Small intestine (tissue), 7 donors: ENCODE data around the gene SPRY4. TPM values are rescaled to one million over a fixed set of nuclear protein-coding genes. Genes with fewer than 3 reads are reported as not detected.

Experiments used
- DNase-seq, 2 donors: peaks; one replicate each; pipeline versions ENCODE4 v3.0.0 to v3.0.0-alpha.2; 2013
- FAIRE-seq: peaks from 2 replicates; lab custom pipeline; 2012; peaks lifted over from hg19 to GRCh38; lab: Jason Lieb, UNC
- H3K27ac ChIP-seq, 3 donors: one replicate each; pipeline ENCODE4 v1.5.1; 2013; ENCODE audit warnings: low read length in 2 of 3, mild to moderate bottlenecking in 2 of 3, control low read depth in 1 of 3, inconsistent platforms in 1 of 3, low read depth in 1 of 3, moderate library complexity in 1 of 3
- H3K27me3 ChIP-seq, 3 donors: one replicate each; pipeline ENCODE4 v1.6.1; 2013; ENCODE audit warnings: low read length in 3 of 3, inconsistent platforms in 1 of 3; ENCODE audit not compliant: control insufficient read depth in 3 of 3, insufficient read depth in 3 of 3
- H3K36me3 ChIP-seq, 3 donors: one replicate each; pipeline ENCODE4 v1.6.1; 2013; ENCODE audit warnings: low read length in 3 of 3, inconsistent platforms in 1 of 3, low read depth in 1 of 3, mild to moderate bottlenecking in 1 of 3, moderate library complexity in 1 of 3; ENCODE audit not compliant: control insufficient read depth in 3 of 3, insufficient read depth in 2 of 3
- H3K4me1 ChIP-seq, 3 donors: one replicate each; pipeline ENCODE4 v1.6.1; 2013; ENCODE audit warnings: low read length in 2 of 3, inconsistent platforms in 1 of 3, low read depth in 1 of 3, mild to moderate bottlenecking in 1 of 3, moderate library complexity in 1 of 3; ENCODE audit not compliant: control insufficient read depth in 3 of 3, insufficient read depth in 2 of 3
- H3K4me3 ChIP-seq, 3 donors: one replicate each; pipeline ENCODE4 v1.5.1; 2013; ENCODE audit warnings: low read length in 3 of 3, control low read depth in 1 of 3, inconsistent platforms in 1 of 3, low read depth in 1 of 3, mild to moderate bottlenecking in 1 of 3, moderate library complexity in 1 of 3
- H3K9me3 ChIP-seq, 2 donors: one replicate each; pipeline ENCODE4 v1.6.1; 2013; ENCODE audit warnings: low read depth in 1 of 2, low read length in 1 of 2; ENCODE audit not compliant: control insufficient read depth in 2 of 2, insufficient read depth in 1 of 2
- WGBS, 3 donors: extraction: QIAGEN DNeasy Blood & Tissue Kit; methylation state at CpG; one replicate each; pipeline ENCODE4 v1.1.7; 2013; 5-methylcytosine and 5-hydroxymethylcytosine counted together
- polyA plus RNA-seq, 4 donors: library from polyadenylated mRNA; stranded (reverse) in 3 of 4; unstranded in 1 of 4; fragments of 200-250 nt in 3 of 4; fragments of 120-200 nt in 1 of 4; gene quantifications; one replicate each; pipeline versions ENCODE4 v1.2.1 to v1.2.3, GENCODE V29; 2013
- donor health status: healthy with polysubstance abuse.
- donor health status: control.
- donor health status: control.
- donor health status: Bipolar disorder and iron deficiency.
- donor health status: healthy.

SPRY4 gene
- polyA plus RNA-seq, 4 donors = 1.4 to 37.0 (median 6.9) TPM

GRCh38 chr5:142330026-142330425 lies 5.2 kb upstream of the SPRY4 start:
- FAIRE-seq (no peak), DNase-seq (no peak)
- Histone ChIP-seq H3K9me3 (no peaks in the 10 kb centered on the region), H3K4me3 (no peak overlapping the region), H3K4me1 (peaks cover 0 to 18% (median 0%) of the 10 kb centered on the region in 3 donors), H3K27me3 (no peaks in the 10 kb centered on the region), H3K27ac (no peak overlapping the region), H3K36me3 (no peaks in the 10 kb centered on the region)
- 70 to 87% (median 82%) methylated on average over 6 of the region's 6 CpGs for WGBS, 3 donors

DNA sequence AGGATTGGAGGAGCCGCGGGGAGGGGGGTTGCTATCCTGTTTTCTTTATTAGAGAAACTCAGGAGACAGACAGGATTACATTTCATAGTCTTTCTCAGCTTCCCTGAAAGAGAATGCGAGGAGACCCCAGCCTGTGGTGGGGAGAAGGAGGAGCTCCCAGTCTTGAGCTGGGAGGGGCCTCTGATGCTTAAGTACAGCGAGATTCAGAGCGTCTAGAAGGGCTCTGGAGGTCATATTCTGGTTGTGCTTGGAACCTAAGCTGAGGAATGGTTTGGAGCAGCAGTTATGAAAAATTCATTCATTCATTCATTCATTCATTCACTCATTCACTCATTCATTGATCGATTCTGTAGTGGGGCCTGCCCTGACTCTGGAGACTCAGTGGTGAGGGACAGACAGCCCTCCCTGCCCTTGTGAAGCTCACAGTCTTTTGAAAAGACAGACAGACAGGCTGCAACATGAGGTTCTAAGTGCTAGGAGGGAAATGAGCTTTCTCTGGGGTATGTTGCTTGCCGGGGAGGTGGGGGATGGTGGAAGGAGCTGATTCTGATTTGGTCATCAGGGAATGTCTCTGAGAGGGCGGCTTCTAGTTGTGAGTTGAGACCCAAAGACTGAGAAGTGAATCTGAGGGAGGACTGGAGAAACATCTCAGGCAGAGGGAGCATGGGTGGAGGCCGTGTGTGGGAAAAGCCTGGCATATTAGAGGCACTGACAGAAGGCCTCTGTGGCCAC lies 2.5 kb upstream of the SPRY4 start:
- FAIRE-seq (no peak), DNase-seq (no peak)
- Histone ChIP-seq H3K4me3 (no peak overlapping the region), H3K27me3 (peaks cover 0 to 4% (median 0%) of the 10 kb centered on the region in 3 donors), H3K27ac (peak overlapping the region in 2 of 3 donors; percentile 19 to 97), H3K36me3 (peaks cover 0 to 7% (median 0%) of the 10 kb centered on the region in 3 donors), H3K9me3 (no peaks in the 10 kb centered on the region), H3K4me1 (peaks cover 0 to 22% (median 4%) of the 10 kb centered on the region in 3 donors)
- 64 to 79% (median 71%) methylated on average over 9 of the region's 9 CpGs for WGBS, 3 donors

DNA sequence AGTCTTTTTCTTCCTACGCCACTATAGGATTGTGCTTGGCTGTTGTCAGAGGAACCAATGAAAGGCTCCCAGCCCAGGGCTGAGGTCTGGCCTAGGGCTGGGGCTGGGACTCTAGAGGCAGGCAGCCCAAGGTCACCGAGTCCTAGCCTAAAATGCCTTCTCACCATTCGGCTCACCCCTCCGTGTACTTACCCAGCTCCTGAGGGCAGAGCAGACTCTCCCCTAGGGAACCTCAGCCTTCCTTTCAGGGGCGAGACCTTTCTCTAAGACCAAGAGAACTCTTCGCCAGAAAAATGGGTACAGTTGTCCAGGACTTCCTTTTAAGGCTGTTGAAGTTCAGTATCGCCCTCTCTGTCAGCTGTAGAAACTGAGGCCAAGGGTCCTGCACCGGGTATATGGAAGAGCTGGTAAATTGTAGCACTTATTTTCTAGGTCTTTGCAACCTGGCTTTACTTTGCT lies 1.7 kb upstream of the SPRY4 start:
- Histone ChIP-seq H3K36me3 (peaks cover 0 to 7% (median 0%) of the 10 kb centered on the region in 3 donors), H3K4me3 (peak overlapping the region in 1 of 3 donors; percentile 94), H3K27ac (peak overlapping the region in 2 of 3 donors; percentile 65 to 97), H3K27me3 (peaks cover 0 to 4% (median 0%) of the 10 kb centered on the region in 3 donors), H3K9me3 (no peaks in the 10 kb centered on the region), H3K4me1 (peaks cover 2 to 30% (median 9%) of the 10 kb centered on the region in 3 donors)
- WGBS, 3 donors = 58 to 69% (median 66%) methylated on average over 8 of the region's 8 CpGs
- FAIRE-seq = no peak
- DNase-seq = no peak

DNA sequence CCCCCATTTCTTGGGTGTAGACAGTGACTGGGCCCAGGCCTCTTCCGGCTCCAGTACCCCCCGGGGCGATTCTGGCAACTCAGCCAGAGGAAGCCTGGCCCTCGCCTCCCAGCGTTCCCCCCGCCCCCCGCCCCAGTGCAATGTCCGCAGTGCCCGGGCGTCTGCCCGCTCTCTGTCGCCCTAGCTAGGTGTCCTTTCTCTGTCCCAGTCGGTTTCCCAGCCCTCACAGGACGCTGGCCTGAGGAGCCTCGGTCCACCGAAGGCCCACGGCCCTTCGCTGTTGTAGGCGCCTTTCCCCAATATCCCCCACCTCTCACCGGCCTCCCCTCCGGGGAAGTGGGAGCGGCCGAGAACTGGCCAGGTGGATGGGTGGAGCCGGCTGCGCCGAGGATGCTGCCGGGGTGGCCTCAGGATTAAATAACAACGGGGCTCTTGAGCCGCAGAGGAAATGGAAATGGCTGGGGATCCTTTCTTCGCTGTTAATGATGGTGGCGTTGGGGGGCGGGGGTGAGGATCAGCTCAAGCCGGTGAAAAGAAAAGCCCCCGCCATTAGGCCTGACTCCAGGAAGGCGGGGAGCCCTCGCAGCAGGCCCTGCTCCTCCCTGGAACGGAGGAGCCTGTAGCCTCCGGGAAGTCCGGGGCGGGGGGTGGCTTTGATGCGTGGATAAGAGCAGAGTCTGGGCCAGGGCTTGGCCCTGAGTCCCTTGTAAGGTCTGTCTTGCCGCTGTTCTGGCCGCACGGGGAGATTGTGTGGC lies 1.1 kb upstream of the SPRY4 start:
- no peaks in the 10 kb centered on the region for H3K9me3 ChIP-seq
- H3K4me3 ChIP-seq = peak overlapping the region in 2 of 3 donors; percentile 62 to 94
- H3K4me1 ChIP-seq = peaks cover 3 to 36% (median 12%) of the 10 kb centered on the region in 3 donors
- no peak for FAIRE-seq
- WGBS, 3 donors = 3 to 6% (median 5%) methylated on average over 43 to 44 of the region's 44 CpGs
- H3K27ac ChIP-seq = peak overlapping the region; percentile 17 to 97 (median 65)
- H3K36me3 ChIP-seq = peaks cover 0 to 9% (median 0%) of the 10 kb centered on the region in 3 donors
- DNase-seq = peak; percentile 45 to 83
- H3K27me3 ChIP-seq = peaks cover 0 to 4% (median 0%) of the 10 kb centered on the region in 3 donors

DNA sequence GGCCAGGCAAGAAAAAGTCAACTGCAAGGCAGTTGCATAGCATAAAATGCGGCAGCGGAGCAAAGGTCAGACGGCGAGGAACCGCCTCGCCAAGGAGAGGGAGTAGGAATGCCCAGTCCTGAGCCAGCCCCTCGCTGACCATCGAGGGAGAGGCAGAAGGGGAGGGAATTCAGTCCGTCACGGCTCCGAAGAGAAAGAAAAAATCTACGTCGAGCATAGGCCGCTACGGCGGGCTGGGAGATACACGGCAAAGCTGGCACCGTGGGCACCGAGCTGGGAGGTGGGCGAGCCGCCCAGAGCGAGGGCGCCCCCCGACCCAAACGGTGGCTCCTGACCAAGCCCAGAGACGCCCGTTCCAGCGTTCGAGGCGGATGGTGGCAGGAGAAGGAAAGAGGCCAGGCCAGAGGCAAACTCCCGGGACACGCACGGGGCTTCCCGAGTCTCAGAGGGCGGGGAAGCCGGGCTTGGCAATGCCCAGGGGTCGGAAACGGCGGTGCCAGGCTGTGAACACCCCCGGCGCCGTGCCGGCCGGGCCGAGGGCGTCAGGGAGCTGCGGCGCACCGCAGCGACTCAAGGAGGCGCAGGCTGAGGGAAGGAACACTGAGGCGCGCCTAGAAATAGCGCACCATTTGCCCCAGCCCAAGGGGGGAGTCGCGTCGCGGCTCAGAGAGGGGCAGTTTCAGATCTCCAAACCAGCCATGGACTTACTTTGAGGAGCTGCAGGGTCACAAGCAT lies 518 bp downstream of the SPRY4 start:
- Histone ChIP-seq H3K9me3 (no peaks in the 10 kb centered on the region), H3K4me3 (peak overlapping the region; percentile 62 to 94 (median 65)), H3K36me3 (peaks cover 0 to 13% (median 0%) of the 10 kb centered on the region in 3 donors), H3K27ac (peak overlapping the region; percentile 91 to 97 (median 95)), H3K27me3 (peaks cover 0 to 4% (median 0%) of the 10 kb centered on the region in 3 donors), H3K4me1 (peaks cover 3 to 52% (median 22%) of the 10 kb centered on the region in 3 donors)
- peak; percentile 85 to 87 for DNase-seq
- 2 to 4% (median 3%) methylated on average over 44 to 58 of the region's 58 CpGs for WGBS, 3 donors
- FAIRE-seq = no peak

GRCh38 chr5:142323480-142324135 lies 1.2 kb downstream of the SPRY4 start:
- H3K4me3 ChIP-seq = peak overlapping the region; percentile 62 to 94 (median 65)
- no peaks in the 10 kb centered on the region for H3K9me3 ChIP-seq
- H3K27me3 ChIP-seq = peaks cover 0 to 4% (median 0%) of the 10 kb centered on the region in 3 donors
- DNase-seq (peak in 1 of 2 donors; percentile 45), FAIRE-seq (no peak)
- WGBS, 3 donors = 15 to 30% (median 28%) methylated on average over 19 of the region's 19 CpGs
- peaks cover 3 to 59% (median 24%) of the 10 kb centered on the region in 3 donors for H3K4me1 ChIP-seq
- peak overlapping the region; percentile 91 to 97 (median 95) for H3K27ac ChIP-seq
- peaks cover 0 to 16% (median 0%) of the 10 kb centered on the region in 3 donors for H3K36me3 ChIP-seq

GRCh38 chr5:142322747-142323479 lies 1.9 kb downstream of the SPRY4 start:
- FAIRE-seq (no peak), DNase-seq (peak; percentile 33 to 46)
- Histone ChIP-seq H3K27me3 (peaks cover 0 to 4% (median 0%) of the 10 kb centered on the region in 3 donors), H3K4me3 (peak overlapping the region; percentile 62 to 94 (median 65)), H3K4me1 (peaks cover 3 to 59% (median 24%) of the 10 kb centered on the region in 3 donors), H3K27ac (peak overlapping the region in 2 of 3 donors; percentile 95 to 97), H3K9me3 (no peaks in the 10 kb centered on the region), H3K36me3 (peaks cover 0 to 16% (median 0%) of the 10 kb centered on the region in 3 donors)
- 35 to 50% (median 44%) methylated on average over 15 of the region's 15 CpGs for WGBS, 3 donors
